Lower leg skin (tissue), 4 donors: ENCODE measurements around the gene WT1. TPM values are rescaled to one million over a fixed set of nuclear protein-coding genes. Genes with fewer than 3 reads are reported as not detected.
"Not testable (repeated sequence)": the region's sequence is repeated elsewhere in the genome, so short reads cannot be mapped to it uniquely, and the experiment has no call there.

Source experiments
- DNase-seq, 2 donors: peaks; one replicate each; pipeline ENCODE4 v3.0.0-alpha.2; 2019; ENCODE audit warnings: low spot score in 2 of 2
- H3K4me3 ChIP-seq: fragments of 200-600 bp; sonication (generic); 2 replicates; pipeline ENCODE4 v1.5.1; 2017; ENCODE audit warnings: mild to moderate bottlenecking, low read depth; ENCODE audit not compliant: poor library complexity, severe bottlenecking
- CTCF ChIP-seq, 3 donors: fragments of 450-650 bp; IDR thresholded peaks; one replicate each; pipeline ENCODE4 v1.5.1; 2016; ENCODE audit warnings: antibody characterized with exemption in 3 of 3, mild to moderate bottlenecking in 3 of 3, moderate library complexity in 2 of 3
- POLR2A ChIP-seq, 2 donors: fragments of 450-650 bp; IDR thresholded peaks; one replicate each; pipeline ENCODE4 v1.6.1; 2016 to 2017; ENCODE audit warnings: antibody characterized with exemption in 2 of 2, mild to moderate bottlenecking in 1 of 2, moderate library complexity in 1 of 2
- WGBS, 2 donors: methylation state at CpG; one replicate each; pipeline ENCODE4 v1.1.5; 2018; 5-methylcytosine and 5-hydroxymethylcytosine counted together
- intact Hi-C: fragments of 100-400 bp; cut with DNase I; formaldehyde crosslinking; loops from one replicate; pipeline ENCODE4 v1.15.0; 2023; ENCODE audit warnings: low total_unique reads
- total RNA-seq, 4 donors: library from RNA; depleted of rRNA; stranded (reverse); fragments of >200 nt; gene quantifications; one replicate each; pipeline ENCODE4 v1.1.0, GENCODE V29; 2016

The WT1 gene
- total RNA-seq, 4 donors from 2014 or later = not detected

GRCh38 chr11:32382339-32383049, 52.8 kb downstream of the WT1 start:
- intact Hi-C loops = no loop called here
- no peak overlapping the region for H3K4me3 ChIP-seq
- DNase-seq = no peak
- TF ChIP-seq POLR2A (IDR thresholded peaks at IDR 0.05) (no peak), CTCF (IDR thresholded peaks at IDR 0.05) (no peak)
- 77 to 85% methylated on average over 10 of the region's 10 CpGs for WGBS, 2 donors

- DNase-seq = peak in 1 of 2 donors; percentile 66
- H3K4me3 ChIP-seq = no peak overlapping the region
- intact Hi-C loops = no loop called here
- no peak for TF ChIP-seq CTCF (IDR thresholded peaks at IDR 0.05)
- 74 to 88% methylated on average over 5 of the region's 9 CpGs for WGBS, 2 donors
These were observed 54.2 kb downstream of the WT1 start for GRCh38 chr11:32381179-32381578.

- H3K4me3 ChIP-seq = no peak overlapping the region
- WGBS, 2 donors = 68 to 75% methylated on average over 10 of the region's 10 CpGs
- DNase-seq = peak in 1 of 2 donors; percentile 60
- intact Hi-C loops = no loop called here
- no peak for TF ChIP-seq CTCF (IDR thresholded peaks at IDR 0.05)
- TF ChIP-seq POLR2A (IDR thresholded peaks at IDR 0.05) = no peak
These were observed 55.6 kb downstream of the WT1 start for GRCh38 chr11:32379719-32380118.

GRCh38 chr11:32375826-32376225, 59.5 kb downstream of the WT1 start:
- DNase-seq = no peak
- WGBS, 2 donors = 35 to 41% methylated on average over 1 of the region's 1 CpG
- H3K4me3 ChIP-seq = no peak overlapping the region
- TF ChIP-seq POLR2A (IDR thresholded peaks at IDR 0.05) (no peak), CTCF (IDR thresholded peaks at IDR 0.05) (no peak)
- intact Hi-C loops = no loop called here

- WGBS, 2 donors = 32 to 43% methylated on average over 13 of the region's 13 CpGs
- peak in 1 of 2 donors; percentile 57 for DNase-seq
- no peak overlapping the region for H3K4me3 ChIP-seq
- intact Hi-C loops = no loop called here
- TF ChIP-seq CTCF (IDR thresholded peaks at IDR 0.05) (no peak), POLR2A (IDR thresholded peaks at IDR 0.05) (no peak)
These were observed 61.1 kb downstream of the WT1 start for GRCh38 chr11:32374261-32374711.

GRCh38 chr11:32369987-32370386, 65.4 kb downstream of the WT1 start:
- H3K4me3 ChIP-seq, DNase-seq, intact Hi-C loops: not testable (repeated sequence)
